Body of pancreas (tissue), 4 donors: ENCODE measurements around the gene PGAP1. TPM values are rescaled to one million over a fixed set of nuclear protein-coding genes. Genes with fewer than 3 reads are reported as not detected.
A peak's percentile ranks its signal among the peaks of the same experiment; 100 is the strongest.

Experiments used
- ATAC-seq: fragments of 150-250 bp; one replicate; pipeline ENCODE4 v1.9.1; 2016
- DNase-seq, 4 donors: peaks; one replicate each; pipeline ENCODE4 v3.0.0-alpha.2; 2019
- H3K27ac ChIP-seq, 4 donors: fragments of 200-600 bp; sonication (generic); 1 replicate in 3 of 4; 2 replicates in 1 of 4; pipeline versions ENCODE4 v1.5.1 to v1.6.1; 2016 to 2019; ENCODE audit warnings: mild to moderate bottlenecking in 1 of 4, mixed read lengths in 1 of 4, moderate library complexity in 1 of 4
- H3K27me3 ChIP-seq, 2 donors: fragments of 200-600 bp; sonication (generic); one replicate each; pipeline ENCODE4 v1.6.0; 2016; ENCODE audit warnings: mild to moderate bottlenecking in 1 of 2
- H3K36me3 ChIP-seq, 2 donors: fragments of 200-600 bp; sonication (generic); replicated peaks in 1 of 2; 2 replicates each; pipeline ENCODE4 v1.5.1; 2016; ENCODE audit warnings: low read depth in 2 of 2; ENCODE audit not compliant: insufficient read depth in 1 of 2
- H3K4me1 ChIP-seq: fragments of 200-600 bp; sonication (generic); one replicate; pipeline ENCODE4 v1.6.0; 2016
- H3K4me3 ChIP-seq, 2 donors: fragments of 200-600 bp; sonication (generic); 1 replicate in 1 of 2; 2 replicates in 1 of 2; pipeline ENCODE4 v1.5.1; 2016 to 2019
- H3K9me3 ChIP-seq, 3 donors: fragments of 200-600 bp; sonication (generic); 1 replicate in 2 of 3; 2 replicates in 1 of 3; pipeline ENCODE4 v1.5.1; 2016
- CTCF ChIP-seq, 7 experiments: fragments of 450-650 bp in 4 of 7; fragments of 200-600 bp in 3 of 7; sonication (generic) in 3 of 7; IDR thresholded peaks; one replicate each; pipeline ENCODE4 v1.5.1; 2016 to 2019; ENCODE audit warnings: antibody characterized with exemption in 7 of 7
- POLR2A ChIP-seq, 3 donors: fragments of 450-650 bp; IDR thresholded peaks; one replicate each; pipeline ENCODE4 v1.6.1; 2016; ENCODE audit warnings: antibody characterized with exemption in 3 of 3, mild to moderate bottlenecking in 2 of 3
- WGBS, 2 donors: methylation state at CpG; one replicate each; pipeline ENCODE4 v1.1.5; 2017; 5-methylcytosine and 5-hydroxymethylcytosine counted together
- intact Hi-C: fragments of 100-400 bp; cut with DNase I; formaldehyde crosslinking; loops from one replicate; pipeline ENCODE4 v1.15.1; 2023
- total RNA-seq, 2 donors: library from RNA; depleted of rRNA; stranded (reverse); fragments of >200 nt; gene quantifications; one replicate each; pipeline ENCODE4 v1.1.0, GENCODE V29; 2016

PGAP1 gene
- total RNA-seq, 2 donors from 2014 or later: 15.2 to 24.9 TPM

DNA sequence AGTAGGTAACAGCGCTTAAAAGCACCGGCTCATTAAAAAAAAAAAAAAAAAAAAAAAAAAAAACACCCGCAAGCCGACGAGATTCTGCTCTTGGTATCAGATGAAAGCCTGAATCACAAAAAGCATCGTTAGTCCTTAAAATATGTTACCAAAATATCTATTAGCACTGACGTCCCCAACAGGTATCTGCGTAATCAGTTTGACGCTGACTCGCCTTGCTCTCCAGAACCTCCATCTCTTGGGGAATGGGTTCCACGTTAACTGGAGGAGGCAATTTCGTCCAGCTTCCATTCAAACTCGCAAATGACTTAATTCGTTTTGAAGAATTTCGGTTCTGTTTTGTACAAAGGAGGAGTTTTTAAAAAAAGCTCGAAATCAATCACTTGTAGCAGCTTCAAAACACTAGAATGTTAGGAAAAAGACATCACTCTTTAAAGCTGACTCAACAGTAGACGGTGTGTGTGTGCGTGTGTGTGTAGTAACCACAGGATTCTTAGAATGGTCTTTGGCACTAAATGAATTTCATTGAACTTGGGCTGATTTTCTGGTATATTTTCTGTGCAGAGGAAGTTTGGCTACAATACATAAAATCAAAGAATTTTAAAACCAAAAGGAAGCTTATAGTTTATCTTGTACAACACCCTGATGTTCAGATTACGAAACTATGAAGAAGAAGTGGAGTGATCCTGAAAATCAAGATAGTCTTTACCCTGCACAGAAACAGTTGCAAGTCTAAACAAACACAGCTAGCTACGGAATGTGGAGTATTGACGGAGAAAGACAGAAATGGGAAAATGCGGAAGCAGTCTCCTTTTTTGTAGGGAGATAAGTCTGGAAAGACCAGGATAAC, 1.1 kb upstream of the PGAP1 start:
- H3K9me3 ChIP-seq: no peaks in the 10 kb centered on the region
- WGBS, 2 donors: 5 to 9% methylated on average over 22 of the region's 22 CpGs
- H3K27ac ChIP-seq: peak overlapping the region; percentile 19 to 88 (median 82)
- peaks cover 5% of the 10 kb centered on the region for H3K4me1 ChIP-seq
- H3K27me3 ChIP-seq: no peaks in the 10 kb centered on the region
- H3K4me3 ChIP-seq: peak overlapping the region; percentile 60 to 97
- H3K36me3 ChIP-seq: no peaks in the 10 kb centered on the region
- ATAC-seq: peak; percentile 13
- DNase-seq: peak in 2 of 4 donors; percentile 8 to 12
- TF ChIP-seq CTCF (IDR thresholded peaks at IDR 0.05) (no peak), POLR2A (IDR thresholded peaks at IDR 0.05) (no peak)
- intact Hi-C loops: no loop called here

DNA sequence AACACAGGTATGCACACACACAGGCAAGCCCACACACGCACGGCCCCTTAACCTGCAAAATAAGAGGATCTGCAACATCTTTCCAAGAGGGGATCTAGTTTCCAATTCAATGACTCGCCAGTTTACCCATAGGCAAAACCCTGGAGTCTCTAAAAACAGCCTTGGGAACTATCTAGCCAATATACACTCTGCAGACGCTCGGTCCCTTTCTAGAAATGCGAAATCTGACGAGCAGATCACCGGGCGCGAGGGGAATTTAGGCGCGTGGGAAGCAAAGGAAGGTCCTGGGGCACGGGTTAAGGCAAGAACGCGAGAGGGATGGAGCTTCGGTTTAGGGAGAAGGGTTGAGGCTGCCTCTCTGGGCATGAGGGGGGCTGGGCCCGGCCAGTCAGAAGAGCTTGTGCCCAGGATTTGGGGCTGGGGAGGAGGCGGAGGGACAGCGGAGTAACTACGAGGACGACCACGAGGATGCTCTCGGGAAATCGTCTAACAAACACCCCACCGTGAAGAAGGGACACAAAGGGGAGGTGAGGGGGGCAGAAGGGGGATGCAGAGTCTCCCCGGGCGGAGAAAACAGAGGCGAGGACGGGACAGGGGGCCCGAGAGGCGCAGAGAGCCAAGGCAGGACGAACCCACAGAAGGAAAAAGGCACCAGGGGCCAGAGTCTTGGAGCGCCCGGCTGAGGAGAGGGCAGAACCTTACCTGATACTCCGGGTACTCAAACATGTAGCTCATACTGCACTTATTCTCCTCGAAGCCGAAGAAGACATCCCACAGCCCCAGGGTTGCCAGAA, 542 bp downstream of the PGAP1 start:
- 0 to 1% methylated on average over 37 of the region's 37 CpGs for WGBS, 2 donors
- Histone ChIP-seq H3K4me3 (peak overlapping the region; percentile 60 to 97), H3K9me3 (no peaks in the 10 kb centered on the region), H3K27me3 (no peaks in the 10 kb centered on the region), H3K4me1 (peaks cover 5% of the 10 kb centered on the region), H3K36me3 (no peaks in the 10 kb centered on the region), H3K27ac (peak overlapping the region; percentile 78 to 88 (median 82))
- intact Hi-C loops: no loop called here
- TF ChIP-seq POLR2A (IDR thresholded peaks at IDR 0.05) (no peak), CTCF (IDR thresholded peaks at IDR 0.05) (no peak)
- peak; percentile 18 for ATAC-seq
- peak; percentile 26 to 29 (median 29) for DNase-seq

DNA sequence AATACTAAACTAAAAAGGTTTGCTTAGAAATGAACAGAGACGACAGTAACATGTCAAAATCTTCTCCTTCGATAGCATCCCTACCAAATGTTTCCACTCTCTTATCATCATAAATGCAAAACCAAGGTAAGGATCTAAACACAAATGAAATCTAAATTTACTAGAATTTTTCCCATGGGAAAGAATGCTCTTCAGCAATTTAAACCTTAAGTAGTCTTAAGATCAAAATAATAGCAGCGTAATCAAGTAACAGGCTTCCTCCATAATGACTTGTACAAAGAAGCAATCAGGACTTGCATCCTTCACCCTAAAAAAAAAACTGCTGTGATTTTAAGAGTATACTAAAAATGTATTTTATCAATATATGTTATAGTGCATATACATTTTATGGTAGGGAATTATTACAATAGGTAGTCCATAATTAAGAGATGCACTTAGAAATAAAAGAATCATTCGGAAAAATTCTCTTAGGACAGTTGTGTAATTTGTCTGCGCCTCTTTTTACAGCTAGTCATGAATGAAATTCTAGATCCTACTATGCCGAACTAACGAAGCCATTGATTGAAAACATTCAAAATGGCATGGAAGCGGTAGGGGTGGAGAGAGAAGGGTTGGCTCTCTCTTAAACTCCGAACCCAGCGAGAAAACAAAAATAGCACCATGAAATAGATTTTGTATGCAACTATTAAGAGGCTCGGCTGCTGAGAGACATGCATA, 1.3 kb downstream of the PGAP1 start:
- H3K27me3 ChIP-seq: no peaks in the 10 kb centered on the region
- no peak for ATAC-seq
- intact Hi-C loops: no loop called here
- no peaks in the 10 kb centered on the region for H3K36me3 ChIP-seq
- H3K4me3 ChIP-seq: peak overlapping the region; percentile 60 to 97
- peak overlapping the region in 3 of 4 donors; percentile 78 to 88 (median 87) for H3K27ac ChIP-seq
- no peaks in the 10 kb centered on the region for H3K9me3 ChIP-seq
- WGBS, 2 donors: 13 to 14% methylated on average over 11 of the region's 11 CpGs
- peaks cover 5% of the 10 kb centered on the region for H3K4me1 ChIP-seq
- no peak for TF ChIP-seq CTCF (IDR thresholded peaks at IDR 0.05)
- TF ChIP-seq POLR2A (IDR thresholded peaks at IDR 0.05): no peak
- DNase-seq: no peak

DNA sequence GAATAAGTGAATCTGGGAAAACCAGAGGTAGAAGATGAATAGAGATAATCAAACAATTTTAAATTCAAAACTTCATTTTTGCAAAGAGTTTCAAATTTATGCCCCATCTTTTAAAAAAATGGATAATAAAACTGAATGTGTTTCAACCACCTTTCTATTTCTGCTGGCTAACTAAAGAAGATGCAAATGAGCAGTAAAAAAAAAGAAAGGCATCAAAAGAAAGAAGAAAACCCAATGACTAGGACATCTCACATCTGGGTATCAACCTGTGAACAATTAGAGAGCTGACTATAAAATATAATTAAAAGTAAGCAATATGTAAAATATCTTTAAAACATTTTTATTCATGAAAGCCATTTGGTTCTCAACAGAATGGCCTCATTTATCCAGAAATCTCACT, 2.5 kb downstream of the PGAP1 start:
- DNase-seq (no peak), ATAC-seq (no peak)
- TF ChIP-seq POLR2A (IDR thresholded peaks at IDR 0.05): no peak
- Histone ChIP-seq H3K36me3 (no peaks in the 10 kb centered on the region), H3K4me3 (no peak overlapping the region), H3K27me3 (no peaks in the 10 kb centered on the region), H3K4me1 (peaks cover 5% of the 10 kb centered on the region), H3K9me3 (no peaks in the 10 kb centered on the region), H3K27ac (no peak overlapping the region)
- intact Hi-C loops: no loop called here

- DNase-seq (no peak), ATAC-seq (no peak)
- Histone ChIP-seq H3K27me3 (no peaks in the 10 kb centered on the region), H3K36me3 (peaks cover 0 to 1% of the 10 kb centered on the region in 2 donors), H3K27ac (no peak overlapping the region), H3K9me3 (no peaks in the 10 kb centered on the region), H3K4me1 (peaks cover 4% of the 10 kb centered on the region), H3K4me3 (no peak overlapping the region)
- TF ChIP-seq CTCF (IDR thresholded peaks at IDR 0.05): no peak
- no peak for TF ChIP-seq POLR2A (IDR thresholded peaks at IDR 0.05)
- intact Hi-C loops: no loop called here
- 74 to 80% methylated on average over 3 of the region's 3 CpGs for WGBS, 2 donors
Observed at GRCh38 chr2:196918927-196919326, 7.6 kb downstream of the PGAP1 start.
